ENCODE data around the gene PDE4D. TPM values are rescaled to one million over a fixed set of nuclear protein-coding genes. Genes with fewer than 3 reads are reported as not detected.
"Not testable (repeated sequence)": the region's sequence is repeated elsewhere in the genome, so short reads cannot be mapped to it uniquely, and the experiment has no call there.

The PDE4D gene
- total RNA-seq, 1 experiment from 2014 or later = 33.9 TPM

DNA sequence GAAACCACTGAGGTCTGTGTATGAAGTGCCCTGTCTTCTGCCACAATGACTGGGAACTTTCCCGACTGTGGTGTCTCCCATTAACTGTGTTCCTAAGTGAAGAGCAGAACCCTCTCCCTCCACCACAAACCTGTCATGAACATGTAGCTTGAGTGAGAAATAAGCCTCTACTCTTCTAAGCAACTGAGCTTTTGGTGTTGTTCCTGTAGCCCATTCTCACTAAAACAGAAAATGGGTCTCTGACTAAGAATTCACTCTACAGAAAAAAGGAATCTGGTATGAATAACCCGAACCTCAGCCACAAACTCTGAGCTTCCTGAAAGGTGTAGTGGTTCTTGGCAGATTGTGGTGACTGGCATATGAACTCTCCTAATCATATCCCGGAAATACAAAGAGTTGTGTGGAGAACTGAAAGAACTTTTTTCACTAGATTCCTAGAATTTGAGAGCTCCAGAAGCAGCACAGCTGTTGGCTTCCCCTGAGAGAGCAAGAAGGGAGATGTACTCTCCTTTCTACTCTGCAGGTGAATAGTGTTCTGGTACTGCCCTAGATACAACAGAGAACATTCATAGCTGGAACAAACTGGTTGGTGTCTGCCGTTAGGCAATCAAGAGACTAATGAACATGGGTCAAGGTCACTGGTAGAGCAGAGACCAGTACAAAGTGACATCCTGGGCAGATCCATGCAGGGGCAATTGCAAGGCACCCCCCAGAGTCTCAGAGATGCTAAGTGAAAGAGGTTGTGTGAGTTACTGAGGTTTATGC, 283.8 kb downstream of the PDE4D start:
- no peak for DNase-seq (ENCODE audit: low read depth)

DNA sequence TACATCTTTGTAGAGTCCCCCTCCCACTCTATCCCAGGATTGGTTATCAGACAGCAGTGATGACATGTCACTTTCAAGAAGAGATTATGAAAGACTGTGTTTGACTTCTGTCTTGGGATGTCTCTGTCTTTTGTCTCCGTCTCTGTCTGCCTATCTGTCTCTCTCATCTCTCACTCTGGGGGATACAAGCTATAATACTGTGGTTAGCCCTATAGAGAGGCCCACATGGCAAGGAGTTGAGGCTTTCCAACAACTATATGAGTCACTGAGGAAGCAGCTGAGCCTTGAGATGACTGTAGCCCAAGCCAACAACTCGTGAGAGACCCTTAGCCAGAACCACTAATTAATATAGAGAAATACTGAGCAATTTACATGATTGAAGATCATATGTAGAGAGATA, 284.8 kb downstream of the PDE4D start:
- DNase-seq (ENCODE audit: low read depth) = peak; percentile 52

GRCh38 chr5:59607138-59607765, 286.3 kb downstream of the PDE4D start:
- DNase-seq (ENCODE audit: low read depth) = no peak

- DNase-seq (ENCODE audit: low read depth) = no peak
Observed at GRCh38 chr5:59605915-59606314, 287.6 kb downstream of the PDE4D start.

- no peak for DNase-seq (ENCODE audit: low read depth)
Observed at GRCh38 chr5:59604111-59604510, 289.4 kb downstream of the PDE4D start.

- no peak for DNase-seq (ENCODE audit: low read depth)
Observed at GRCh38 chr5:59600998-59601397, 292.5 kb downstream of the PDE4D start.

DNA sequence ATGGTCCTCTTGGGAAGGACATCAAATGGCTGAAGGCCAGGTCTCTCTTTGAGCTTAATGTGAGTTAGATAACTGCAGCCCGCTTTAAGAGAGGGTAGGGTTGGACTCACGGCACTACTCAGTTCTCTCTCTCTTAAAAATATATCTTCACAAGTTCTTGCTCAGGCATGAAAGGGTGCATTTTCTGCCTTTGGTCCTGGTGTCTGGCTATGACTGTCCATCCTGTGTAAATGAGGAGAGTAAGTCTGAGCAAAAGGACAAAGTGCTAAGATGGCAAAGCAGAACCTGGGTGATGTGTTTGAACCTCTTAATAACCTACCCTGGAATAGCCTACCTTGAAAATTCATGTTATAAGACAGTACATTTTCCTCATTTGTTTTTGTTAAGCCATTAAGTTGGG, 293.4 kb downstream of the PDE4D start:
- DNase-seq (ENCODE audit: low read depth) = no peak

DNA sequence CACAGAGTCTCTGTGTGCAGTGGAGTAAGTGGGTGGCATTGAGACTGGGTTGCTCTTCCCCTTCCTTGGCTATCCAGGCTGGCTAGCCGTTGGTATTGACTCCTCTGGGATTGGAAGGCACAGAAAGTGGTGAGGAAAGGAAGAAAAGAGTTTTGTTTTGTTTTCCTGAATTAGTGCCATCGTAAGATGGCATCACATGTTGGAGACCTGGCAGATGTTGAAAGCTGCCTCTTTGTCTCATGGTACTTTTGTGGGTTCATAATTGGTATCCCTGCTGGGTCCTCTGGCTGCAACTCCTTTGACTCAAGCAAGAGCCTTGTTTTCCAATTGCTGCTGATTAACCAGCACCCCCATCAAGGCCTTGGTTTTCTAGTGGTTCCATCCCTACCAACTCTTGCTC, 293.8 kb downstream of the PDE4D start:
- DNase-seq (ENCODE audit: low read depth) = no peak

GRCh38 chr5:59598547-59598874, 295.0 kb downstream of the PDE4D start:
- DNase-seq (ENCODE audit: low read depth) = no peak

- DNase-seq (ENCODE audit: low read depth) = no peak
Observed at GRCh38 chr5:59597690-59598546, 295.6 kb downstream of the PDE4D start.

DNA sequence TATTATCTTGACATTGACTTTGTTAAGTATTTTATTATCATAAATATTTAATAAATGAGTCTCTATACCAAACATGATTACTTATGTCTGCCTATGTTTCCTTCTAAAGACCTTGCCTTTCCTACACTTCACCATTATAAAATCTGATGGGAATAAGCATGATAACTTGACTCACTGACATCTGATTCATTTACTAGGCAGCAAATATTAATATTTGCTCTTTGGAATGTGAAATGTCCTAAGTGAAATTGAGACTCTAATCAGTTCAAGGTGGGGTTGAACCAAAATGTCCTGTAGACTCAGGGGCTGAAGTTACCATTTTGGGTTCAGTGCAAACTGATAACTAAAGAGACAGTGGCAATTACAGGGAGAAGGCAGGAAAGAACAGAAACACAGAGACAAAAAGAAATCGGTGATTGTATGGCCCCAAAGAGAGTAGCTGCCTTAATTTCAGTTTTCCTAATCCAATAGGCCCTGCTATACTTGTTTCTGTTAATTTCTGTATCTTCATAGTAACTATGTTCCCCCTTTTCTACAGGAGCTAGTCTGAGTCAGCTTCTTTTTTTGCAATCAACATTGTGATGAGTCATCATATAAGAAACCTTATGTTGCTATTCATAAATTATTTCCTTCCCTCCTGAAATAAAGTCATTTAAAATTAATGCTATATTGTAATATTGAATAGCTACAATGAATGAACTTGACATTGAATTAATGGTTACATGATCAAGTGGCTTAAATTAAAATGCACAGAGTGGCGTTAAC, 296.8 kb downstream of the PDE4D start:
- peak; percentile 71 for DNase-seq (ENCODE audit: low read depth)

GRCh38 chr5:59594118-59594517, 299.4 kb downstream of the PDE4D start:
- DNase-seq (ENCODE audit: low read depth) = not testable (repeated sequence)

DNA sequence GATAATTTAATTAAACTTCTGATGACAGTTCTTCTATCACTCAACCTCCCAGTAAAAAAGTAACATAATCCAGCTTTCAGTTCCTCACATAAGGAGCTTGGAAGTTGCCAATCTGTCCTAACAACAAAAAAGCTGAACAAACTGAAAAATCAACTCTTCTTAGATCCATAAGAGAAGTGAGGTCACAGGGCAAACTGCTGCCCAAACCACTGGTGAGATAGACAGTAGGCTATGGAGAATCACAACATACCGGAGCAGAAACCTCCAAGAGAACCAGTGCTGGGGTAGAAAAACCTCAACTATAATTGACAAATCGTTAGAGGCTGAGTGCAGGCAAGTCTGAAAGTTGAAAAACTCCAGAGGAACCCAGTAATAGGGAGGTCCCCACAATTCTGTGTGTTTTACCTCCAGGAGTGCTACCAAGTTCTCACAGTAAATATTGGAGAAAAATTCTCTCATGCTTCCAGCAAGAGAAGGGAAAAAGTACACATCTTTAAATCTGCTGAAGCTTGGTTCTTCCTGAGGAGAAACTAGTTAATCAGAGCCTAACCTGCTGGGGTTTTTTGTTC, 300.0 kb downstream of the PDE4D start:
- DNase-seq (ENCODE audit: low read depth) = no peak

DNA sequence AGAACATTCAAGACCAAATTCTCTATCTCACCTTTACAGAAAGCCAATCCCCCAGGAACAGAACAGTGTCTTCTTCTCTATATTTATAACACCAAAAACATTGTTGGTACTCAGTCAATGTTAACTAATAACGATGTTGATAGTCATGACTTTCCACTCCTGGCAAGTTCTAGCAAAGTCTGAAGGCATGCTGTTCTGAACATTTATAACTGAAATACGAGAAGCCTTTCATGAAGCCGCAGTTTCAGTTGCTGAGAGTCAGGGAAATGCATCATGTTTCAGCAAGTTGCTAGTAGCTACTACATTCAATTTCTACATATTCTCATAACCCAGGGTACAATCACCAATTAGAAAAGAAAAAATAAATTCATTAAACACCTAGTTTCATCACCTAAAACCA, 301.4 kb downstream of the PDE4D start:
- DNase-seq (ENCODE audit: low read depth) = peak; percentile 79

DNA sequence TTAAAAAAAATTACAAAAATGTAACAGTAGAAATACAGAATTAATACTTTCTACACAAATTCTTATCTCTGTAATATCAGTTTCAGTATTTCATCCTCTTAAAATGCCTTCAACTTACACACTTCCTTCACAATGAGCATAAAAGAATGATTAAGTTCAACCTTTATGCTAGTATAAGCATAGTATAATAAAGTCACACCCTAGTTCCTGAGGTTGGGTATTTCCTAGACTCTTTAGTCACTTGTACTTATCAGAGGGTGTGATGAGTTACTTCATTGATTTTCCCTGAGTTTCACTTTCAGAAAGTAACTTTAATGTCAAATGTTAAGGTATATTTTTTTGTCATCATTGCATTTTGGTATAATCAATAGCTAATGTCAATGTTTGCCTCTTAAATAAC, 302.4 kb downstream of the PDE4D start:
- no peak for DNase-seq (ENCODE audit: low read depth)

DNA sequence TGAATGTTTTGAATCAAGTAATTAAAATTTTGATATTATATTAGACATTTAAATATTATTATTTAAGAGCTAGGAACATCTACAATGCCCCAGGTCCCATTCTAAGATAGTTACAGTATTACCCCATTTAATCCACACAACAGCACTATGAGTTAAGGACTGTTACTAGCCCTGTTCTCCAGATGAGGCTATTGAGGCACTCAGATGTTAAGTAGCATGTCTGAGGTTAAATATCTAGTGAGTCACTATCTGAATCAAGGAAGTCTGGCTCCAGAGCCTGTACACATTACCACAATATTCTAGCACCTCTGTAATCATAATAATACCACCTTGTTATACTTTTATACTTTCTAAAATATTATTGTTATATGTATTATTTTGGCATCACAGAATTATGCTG, 304.6 kb downstream of the PDE4D start:
- peak; percentile 75 for DNase-seq (ENCODE audit: low read depth)

DNA sequence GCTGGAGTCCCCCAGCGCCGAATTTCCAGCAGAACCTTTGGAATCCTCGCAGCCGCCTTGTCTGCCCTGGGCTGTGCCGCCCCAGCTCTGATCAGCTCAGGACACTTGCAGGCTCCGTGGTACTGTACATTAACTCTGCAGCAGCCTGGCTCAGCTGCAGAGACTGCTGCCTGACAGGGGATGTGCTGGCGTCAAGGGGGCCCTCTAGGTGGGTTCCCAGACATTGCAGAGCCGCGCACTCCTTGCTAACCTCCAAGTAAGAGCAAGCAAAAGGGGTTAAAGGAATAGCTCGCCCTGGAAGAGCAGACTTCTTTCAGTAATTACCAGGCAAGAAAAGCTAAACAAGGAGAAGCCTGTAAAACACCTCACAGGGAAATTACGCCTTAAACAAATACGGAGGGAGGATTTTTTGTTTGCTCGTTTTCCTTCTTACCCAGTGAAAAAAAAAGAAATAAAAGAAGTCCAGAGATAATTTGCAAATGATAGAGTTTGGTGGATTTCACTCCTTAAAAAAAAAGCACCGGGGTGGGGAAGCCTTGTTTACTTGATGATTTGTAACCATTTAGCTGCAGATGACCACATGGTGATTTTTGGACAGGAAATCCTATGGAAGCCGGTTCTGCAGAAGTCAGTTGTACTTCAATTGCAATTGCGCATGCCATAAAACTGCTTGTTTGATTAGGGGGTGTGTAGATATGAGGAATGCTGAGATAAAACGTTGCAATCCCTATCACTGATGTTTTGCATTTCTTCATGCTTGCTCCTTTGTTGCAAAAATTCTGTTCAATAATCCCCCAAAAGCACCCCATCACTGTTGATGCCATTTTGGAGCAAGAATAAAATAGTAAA, 305.8 kb downstream of the PDE4D start:
- DNase-seq (ENCODE audit: low read depth) = peak; percentile 88

DNA sequence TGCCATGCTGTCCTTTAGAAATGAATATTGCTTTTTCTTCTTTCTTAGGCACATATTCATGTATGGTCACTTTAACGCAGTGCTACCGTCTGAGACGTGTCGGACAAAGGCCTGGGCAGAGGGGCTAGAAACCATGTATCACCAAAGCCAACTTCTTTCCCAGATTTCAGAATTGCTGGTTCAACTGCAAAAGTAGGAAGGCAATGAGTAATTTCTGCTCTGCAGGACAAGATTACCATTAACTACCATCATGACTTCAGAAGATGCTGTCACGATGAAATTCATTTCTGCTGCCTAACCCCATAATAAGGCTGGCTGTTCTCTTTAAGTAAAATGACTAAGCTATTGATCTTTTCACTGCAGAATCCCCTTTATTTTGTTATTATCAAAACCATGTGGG, 306.7 kb downstream of the PDE4D start:
- DNase-seq (ENCODE audit: low read depth) = no peak

- no peak for DNase-seq (ENCODE audit: low read depth)
Observed at GRCh38 chr5:59584858-59585846, 308.4 kb downstream of the PDE4D start.

Measured in LHCN-M2 (cell line).